ENCODE data around the gene ST6GALNAC4. TPM values are rescaled to one million over a fixed set of nuclear protein-coding genes. Genes with fewer than 3 reads are reported as not detected.

The ST6GALNAC4 gene
- total RNA-seq, 1 donor from 2014 or later = 5.5 TPM

GRCh38 chr9:127949827-127950512 lies 33.1 kb upstream of the ST6GALNAC4 start:
- Histone ChIP-seq H3K27me3 (no peaks in the 10 kb centered on the region), H3K36me3 (no peaks in the 10 kb centered on the region), H3K9ac (no peak overlapping the region), H3K79me2 (ENCODE audit: low read depth) (peaks cover 30% of the 10 kb centered on the region), H4K20me1 (ENCODE audit: low read depth) (peaks cover 67% of the 10 kb centered on the region), H3K9me3 (ENCODE audit: low read depth) (no peaks in the 10 kb centered on the region), H2AFZ (replicated peaks) (no peak overlapping the region), H3K4me3 (no peak overlapping the region), H3K4me1 (peaks cover 10% of the 10 kb centered on the region), H3K27ac (no peak overlapping the region), H3F3A (ENCODE audit: low read depth) (peaks cover under 1% of the 10 kb centered on the region), H3K4me2 (no peak overlapping the region)
- Mint-ChIP-seq H3K9me3 (no peaks in the 10 kb centered on the region), H3K4me1 (peaks cover 17% of the 10 kb centered on the region), H3K27me3 (ENCODE audit: insufficient read depth, low read depth) (peaks cover 5% of the 10 kb centered on the region), H3K36me3 (peaks cover 3% of the 10 kb centered on the region), H3K4me3 (no peak overlapping the region), H3K27ac (peak overlapping the region; percentile 81)
- no peak for DNase-seq (ENCODE audit: low spot score)
- TF ChIP-seq EZH2phosphoT487 (IDR thresholded peaks at IDR 0.05) (no peak), EZH2 (IDR thresholded peaks at IDR 0.05) (no peak), CTCF (IDR thresholded peaks at IDR 0.05) (no peak)

DNA sequence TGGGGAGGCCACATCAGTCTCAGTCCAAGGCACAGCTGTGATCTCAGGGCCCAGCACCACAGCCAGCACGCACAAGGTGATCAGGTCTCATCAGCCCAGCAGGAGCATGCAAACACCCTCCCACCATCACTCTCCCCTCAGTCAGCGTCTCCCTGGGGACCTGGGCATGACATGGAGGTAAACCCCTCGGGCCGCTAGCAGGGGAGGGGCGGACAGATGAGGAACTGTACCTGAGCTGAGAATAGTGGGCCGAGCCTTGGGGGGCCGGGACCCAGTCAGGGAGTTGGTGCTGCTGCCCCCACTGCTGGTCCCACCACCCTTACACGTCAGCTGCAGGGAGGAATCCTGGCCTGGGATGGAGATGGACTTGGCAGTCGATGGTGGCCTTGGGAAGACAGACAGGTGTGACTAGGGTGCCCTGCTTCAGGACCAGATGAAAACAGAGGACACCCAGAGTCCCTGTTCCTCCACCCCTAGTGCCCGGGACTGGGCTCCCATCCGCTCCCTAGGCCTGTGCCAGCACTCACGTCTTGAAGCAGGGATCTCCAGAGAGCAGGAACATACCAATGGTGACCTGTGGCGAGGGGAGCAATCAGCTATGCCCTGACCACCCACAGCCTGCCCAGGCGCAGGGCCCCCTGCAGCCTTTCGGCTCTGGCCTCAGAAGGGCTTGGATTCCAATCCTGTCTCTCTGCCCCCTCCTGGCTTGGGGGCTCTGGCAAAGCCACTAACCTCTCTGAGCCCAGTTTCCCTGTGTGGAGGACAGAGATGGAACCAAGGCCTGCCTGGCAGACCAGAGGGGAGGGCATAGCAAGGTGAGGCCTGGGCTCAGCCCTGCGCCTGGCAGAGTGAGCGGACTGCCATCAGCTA lies 31.2 kb upstream of the ST6GALNAC4 start:
- H3K9ac ChIP-seq = no peak overlapping the region
- no peak overlapping the region for H3K27ac ChIP-seq
- peaks cover 59% of the 10 kb centered on the region for H4K20me1 ChIP-seq (ENCODE audit: low read depth)
- peaks cover 12% of the 10 kb centered on the region for H3K79me2 ChIP-seq (ENCODE audit: low read depth)
- Mint-ChIP-seq H3K27ac (peak overlapping the region; percentile 72), H3K4me3 (no peak overlapping the region), H3K4me1 (peaks cover 22% of the 10 kb centered on the region), H3K9me3 (no peaks in the 10 kb centered on the region), H3K36me3 (peaks cover 10% of the 10 kb centered on the region), H3K27me3 (ENCODE audit: insufficient read depth, low read depth) (peaks cover 5% of the 10 kb centered on the region)
- no peak overlapping the region for H2AFZ ChIP-seq (replicated peaks)
- TF ChIP-seq EZH2phosphoT487 (IDR thresholded peaks at IDR 0.05) (no peak), EZH2 (IDR thresholded peaks at IDR 0.05) (no peak), CTCF (IDR thresholded peaks at IDR 0.05) (no peak)
- DNase-seq (ENCODE audit: low spot score) = no peak
- no peak overlapping the region for H3K4me2 ChIP-seq
- peaks cover 16% of the 10 kb centered on the region for H3F3A ChIP-seq (ENCODE audit: low read depth)
- H3K4me3 ChIP-seq = no peak overlapping the region
- no peaks in the 10 kb centered on the region for H3K36me3 ChIP-seq
- no peaks in the 10 kb centered on the region for H3K9me3 ChIP-seq (ENCODE audit: low read depth)
- H3K4me1 ChIP-seq = peaks cover 10% of the 10 kb centered on the region
- no peaks in the 10 kb centered on the region for H3K27me3 ChIP-seq

- H3K27ac ChIP-seq = no peak overlapping the region
- no peak for DNase-seq (ENCODE audit: low spot score)
- H3K4me3 Mint-ChIP-seq = no peak overlapping the region
- H3K9ac ChIP-seq = no peak overlapping the region
- H3K27me3 Mint-ChIP-seq (ENCODE audit: insufficient read depth, low read depth) = peaks cover 5% of the 10 kb centered on the region
- no peak overlapping the region for H3K4me3 ChIP-seq
- no peaks in the 10 kb centered on the region for H3K27me3 ChIP-seq
- H3F3A ChIP-seq (ENCODE audit: low read depth) = peaks cover 19% of the 10 kb centered on the region
- peaks cover 54% of the 10 kb centered on the region for H4K20me1 ChIP-seq (ENCODE audit: low read depth)
- H3K4me1 Mint-ChIP-seq = peaks cover 24% of the 10 kb centered on the region
- peaks cover 12% of the 10 kb centered on the region for H3K36me3 Mint-ChIP-seq
- peaks cover 10% of the 10 kb centered on the region for H3K4me1 ChIP-seq
- H3K79me2 ChIP-seq (ENCODE audit: low read depth) = peaks cover under 1% of the 10 kb centered on the region
- no peak overlapping the region for H3K27ac Mint-ChIP-seq
- H3K9me3 Mint-ChIP-seq = no peaks in the 10 kb centered on the region
- H3K9me3 ChIP-seq (ENCODE audit: low read depth) = no peaks in the 10 kb centered on the region
- H2AFZ ChIP-seq (replicated peaks) = no peak overlapping the region
- H3K4me2 ChIP-seq = no peak overlapping the region
- H3K36me3 ChIP-seq = no peaks in the 10 kb centered on the region
- no peak for TF ChIP-seq EZH2 (IDR thresholded peaks at IDR 0.05)
Observed at GRCh38 chr9:127946728-127947127, 29.9 kb upstream of the ST6GALNAC4 start.
